Measurements from ENCODE around the gene CCDC149. TPM values are rescaled to one million over a fixed set of nuclear protein-coding genes. Genes with fewer than 3 reads are reported as not detected.

Gene CCDC149
- total and polyA plus RNA-seq, 2 donors (not counting 1 experiment from before 2014, with no cell fraction given), result not detected

DNA sequence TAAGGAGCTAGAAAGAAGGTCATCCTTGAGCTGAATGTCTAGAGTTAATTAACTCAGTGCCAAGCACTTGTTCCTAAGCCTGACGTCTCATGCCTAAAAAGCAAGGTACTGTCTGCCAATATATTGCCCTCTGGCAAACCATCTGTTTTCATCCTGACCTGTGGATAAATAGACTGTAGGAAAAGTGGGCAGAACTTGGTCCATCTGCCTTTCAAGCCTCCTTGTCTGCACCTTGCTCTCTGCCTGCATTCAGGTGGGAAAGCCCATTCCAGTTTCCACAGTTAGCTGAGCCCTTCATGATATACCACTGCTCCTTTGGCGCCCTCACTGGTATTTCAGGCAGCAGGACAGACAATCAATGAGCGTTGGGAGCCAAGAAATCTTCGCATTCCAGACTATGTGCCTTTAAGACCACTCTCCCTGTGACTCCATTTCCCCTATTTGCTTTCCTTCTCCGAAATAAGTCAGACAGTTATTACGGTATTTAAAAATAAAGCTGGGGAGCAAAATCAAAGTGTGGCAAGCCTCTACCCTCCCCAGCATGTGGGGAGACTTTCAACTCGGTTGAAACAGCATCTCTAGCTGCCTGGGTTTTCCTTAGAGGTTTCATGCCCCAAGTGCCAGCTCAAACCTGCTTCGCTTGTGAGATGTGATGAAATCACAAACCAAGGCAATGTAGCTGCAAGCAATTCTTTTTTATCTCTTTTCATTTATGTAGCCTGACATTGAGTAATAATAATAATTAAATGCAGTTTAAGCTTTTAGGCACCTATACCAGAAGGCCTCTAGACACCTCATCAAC, 2.5 kb upstream of the CCDC149 start:
- peaks cover 0 to 18% (median 0%) of the 10 kb centered on the region in 3 donors for H3K9me3 ChIP-seq (ENCODE audit: control extremely low read depth in 1 of 3, control insufficient read depth in 2 of 3, insufficient read depth in 1 of 3, low read length in 2 of 3)
- H4K20me1 ChIP-seq (ENCODE audit: control insufficient read depth, insufficient read depth, low read length, poor library complexity, severe bottlenecking), result no peaks in the 10 kb centered on the region
- H3K4me2 ChIP-seq (replicated peaks; ENCODE audit: low read depth, low read length, poor library complexity, severe bottlenecking), result no peak overlapping the region
- DNase-seq, result no peak
- no peak overlapping the region for H3K4me3 Mint-ChIP-seq
- no peak for ATAC-seq (ENCODE audit: low read depth)
- H2AFZ ChIP-seq (ENCODE audit: insufficient read depth, low read depth, low read length, poor library complexity, severe bottlenecking), result no peak overlapping the region
- no peaks in the 10 kb centered on the region for H3K36me3 ChIP-seq (replicated peaks in 1 of 2; ENCODE audit: control extremely low read depth in 1 of 2, control insufficient read depth in 1 of 2, extremely low read depth in 1 of 2, insufficient read depth in 2 of 2, low read length in 1 of 2)
- ChIA-PET POLR2A (no interaction called here), CTCF (no interaction called here)
- H3K4me1 ChIP-seq (ENCODE audit: control insufficient read depth in 2 of 2, insufficient read depth in 2 of 2, low read length in 2 of 2), result no peaks in the 10 kb centered on the region
- H3K27me3 Mint-ChIP-seq, result peaks cover 50% of the 10 kb centered on the region
- H3K27ac ChIP-seq (ENCODE audit: low read length in 2 of 2), result no peak overlapping the region
- TF ChIP-seq EZH2 (IDR thresholded peaks at IDR 0.05; ENCODE audit: borderline replicate concordance, insufficient read depth, low read depth, low read length, poor library complexity, severe bottlenecking), result no peak
- TF ChIP-seq, protein P1, sequence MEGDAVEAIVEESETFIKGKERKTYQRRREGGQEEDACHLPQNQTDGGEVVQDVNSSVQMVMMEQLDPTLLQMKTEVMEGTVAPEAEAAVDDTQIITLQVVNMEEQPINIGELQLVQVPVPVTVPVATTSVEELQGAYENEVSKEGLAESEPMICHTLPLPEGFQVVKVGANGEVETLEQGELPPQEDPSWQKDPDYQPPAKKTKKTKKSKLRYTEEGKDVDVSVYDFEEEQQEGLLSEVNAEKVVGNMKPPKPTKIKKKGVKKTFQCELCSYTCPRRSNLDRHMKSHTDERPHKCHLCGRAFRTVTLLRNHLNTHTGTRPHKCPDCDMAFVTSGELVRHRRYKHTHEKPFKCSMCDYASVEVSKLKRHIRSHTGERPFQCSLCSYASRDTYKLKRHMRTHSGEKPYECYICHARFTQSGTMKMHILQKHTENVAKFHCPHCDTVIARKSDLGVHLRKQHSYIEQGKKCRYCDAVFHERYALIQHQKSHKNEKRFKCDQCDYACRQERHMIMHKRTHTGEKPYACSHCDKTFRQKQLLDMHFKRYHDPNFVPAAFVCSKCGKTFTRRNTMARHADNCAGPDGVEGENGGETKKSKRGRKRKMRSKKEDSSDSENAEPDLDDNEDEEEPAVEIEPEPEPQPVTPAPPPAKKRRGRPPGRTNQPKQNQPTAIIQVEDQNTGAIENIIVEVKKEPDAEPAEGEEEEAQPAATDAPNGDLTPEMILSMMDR (IDR thresholded peaks at IDR 0.05), result no peak
- H3K9ac ChIP-seq (ENCODE audit: low read length), result no peak overlapping the region
- no peaks in the 10 kb centered on the region for H3K79me2 ChIP-seq (ENCODE audit: control insufficient read depth, insufficient read depth, low read length)
- H3K4me3 ChIP-seq (ENCODE audit: control extremely low read depth in 1 of 5, extremely low read depth in 1 of 5, insufficient read depth in 1 of 5, low read depth in 2 of 5, low read length in 4 of 5), result no peak overlapping the region
- 93% methylated on average over 7 of the region's 8 CpGs for WGBS (ENCODE audit: insufficient coverage)
- peaks cover 0 to 17% (median 10%) of the 10 kb centered on the region in 4 experiments for H3K27me3 ChIP-seq (replicated peaks in 1 of 4; ENCODE audit: control extremely low read depth in 1 of 4, control insufficient read depth in 3 of 4, insufficient read depth in 4 of 4, low read length in 3 of 4)
- peaks cover 8% of the 10 kb centered on the region for H3K9me3 Mint-ChIP-seq (ENCODE audit: insufficient read depth)
- intact Hi-C loops (cut with micrococcal nuclease), result no loop called here
- H3K4me1 Mint-ChIP-seq, result peaks cover 2% of the 10 kb centered on the region
- H3K27ac Mint-ChIP-seq, result no peak overlapping the region

DNA sequence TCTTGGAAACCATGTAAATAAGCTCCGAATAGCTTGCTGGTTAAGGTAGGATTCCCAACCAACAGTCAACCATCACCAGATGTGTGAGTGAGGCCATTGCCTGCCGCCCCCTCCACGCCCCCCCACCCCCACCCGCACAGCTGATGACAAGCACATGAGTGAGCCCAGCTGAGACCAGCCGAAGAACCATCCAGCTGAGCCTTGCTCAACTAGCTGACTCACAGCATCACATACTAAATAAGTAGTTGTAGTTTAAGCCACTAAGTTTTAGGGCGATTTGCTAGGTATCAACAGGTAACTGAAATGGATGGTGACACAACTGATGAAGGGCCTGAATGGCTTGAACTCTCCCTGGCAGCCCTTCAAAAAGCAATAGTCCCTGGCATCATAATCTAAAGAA, 1.6 kb upstream of the CCDC149 start:
- no peak for TF ChIP-seq EZH2 (IDR thresholded peaks at IDR 0.05; ENCODE audit: borderline replicate concordance, insufficient read depth, low read depth, low read length, poor library complexity, severe bottlenecking)
- TF ChIP-seq, protein P1 (IDR thresholded peaks at IDR 0.05), result no peak

More for the DNA sequence above, 1.6 kb upstream of the CCDC149 start:
- no peaks in the 10 kb centered on the region for H3K36me3 ChIP-seq (replicated peaks in 1 of 2; ENCODE audit: control extremely low read depth in 1 of 2, control insufficient read depth in 1 of 2, extremely low read depth in 1 of 2, insufficient read depth in 2 of 2, low read length in 1 of 2)
- WGBS (ENCODE audit: insufficient coverage), result 92% methylated on average over 2 of the region's 6 CpGs
- Mint-ChIP-seq H3K9me3 (ENCODE audit: insufficient read depth) (peaks cover 10% of the 10 kb centered on the region), H3K4me1 (peaks cover 2% of the 10 kb centered on the region), H3K27ac (no peak overlapping the region), H3K27me3 (peaks cover 54% of the 10 kb centered on the region), H3K4me3 (no peak overlapping the region)
- H3K4me2 ChIP-seq (replicated peaks; ENCODE audit: low read depth, low read length, poor library complexity, severe bottlenecking), result no peak overlapping the region
- H3K79me2 ChIP-seq (ENCODE audit: control insufficient read depth, insufficient read depth, low read length), result no peaks in the 10 kb centered on the region
- H3K27ac ChIP-seq (ENCODE audit: low read length in 2 of 2), result no peak overlapping the region
- ChIA-PET CTCF (no interaction called here), POLR2A (no interaction called here)
- H2AFZ ChIP-seq (ENCODE audit: insufficient read depth, low read depth, low read length, poor library complexity, severe bottlenecking), result no peak overlapping the region
- intact Hi-C loops (cut with micrococcal nuclease), result no loop called here
- no peaks in the 10 kb centered on the region for H4K20me1 ChIP-seq (ENCODE audit: control insufficient read depth, insufficient read depth, low read length, poor library complexity, severe bottlenecking)
- H3K4me3 ChIP-seq (ENCODE audit: control extremely low read depth in 1 of 5, extremely low read depth in 1 of 5, insufficient read depth in 1 of 5, low read depth in 2 of 5, low read length in 4 of 5), result no peak overlapping the region
- no peak for DNase-seq
- H3K4me1 ChIP-seq (ENCODE audit: control insufficient read depth in 2 of 2, insufficient read depth in 2 of 2, low read length in 2 of 2), result no peaks in the 10 kb centered on the region
- H3K9ac ChIP-seq (ENCODE audit: low read length), result no peak overlapping the region
- no peak for ATAC-seq (ENCODE audit: low read depth)
- peaks cover 0 to 17% (median 0%) of the 10 kb centered on the region in 3 donors for H3K9me3 ChIP-seq (ENCODE audit: control extremely low read depth in 1 of 3, control insufficient read depth in 2 of 3, insufficient read depth in 1 of 3, low read length in 2 of 3)
- peaks cover 0 to 17% (median 10%) of the 10 kb centered on the region in 4 experiments for H3K27me3 ChIP-seq (replicated peaks in 1 of 4; ENCODE audit: control extremely low read depth in 1 of 4, control insufficient read depth in 3 of 4, insufficient read depth in 4 of 4, low read length in 3 of 4)
